Activated CD8-positive, alpha-beta memory T cell treated with anti-CD3 and anti-CD28 coated beads for 36 hours (primary cell): ENCODE data around the gene JSRP1. TPM values are rescaled to one million over a fixed set of nuclear protein-coding genes. Genes with fewer than 3 reads are reported as not detected.

ENCODE experiments used
- CTCF ChIA-PET: fragments of 350-600 bp; sonication (Branson Sonifier 250); formaldehyde crosslinking; loops from one replicate; lab custom pipeline; 2021; ENCODE audit warnings: antibody characterized with exemption; lab: Charles Lee
- POLR2A ChIA-PET: fragments of 350-600 bp; sonication (Branson Sonifier 250); formaldehyde crosslinking; loops from one replicate; lab custom pipeline; 2021; ENCODE audit warnings: antibody characterized with exemption; lab: Charles Lee
- total RNA-seq, 2 experiments: library from RNA; stranded (reverse); gene quantifications; one replicate each; pipeline ENCODE4 v1.2.3, GENCODE V29; 2021

The JSRP1 gene
- total RNA-seq, 2 experiments from 2014 or later = 0.61 to 1.3 TPM

- ChIA-PET POLR2A (no interaction called here), CTCF (interaction anchor here (2.8 kb wide), 1 partner anchor 18 kb away, joined by 10 read pairs; no protein-coding TSS in a partner anchor)
Observed at GRCh38 chr19:2242816-2243215, 13.4 kb downstream of the JSRP1 start.

- CTCF ChIA-PET = interaction anchor here (2.8 kb wide), 1 partner anchor 19 kb away, joined by 10 read pairs; no protein-coding TSS in a partner anchor
- POLR2A ChIA-PET = no interaction called here
Observed at GRCh38 chr19:2242092-2242537, 14.1 kb downstream of the JSRP1 start.

- POLR2A ChIA-PET = interaction anchor here (0.5 to 1.8 kb wide), 5 partner anchors 9 to 648 kb away, joined by 3 to 17 read pairs (median 5); partner anchors contain the start of gene MBD3
- CTCF ChIA-PET = interaction anchor here (1.0 to 5.0 kb wide), 5 partner anchors 10 to 33 kb away, joined by 3 to 40 read pairs (median 6); partner anchors contain the start of gene AMH
Observed at GRCh38 chr19:2240881-2241760, 15.1 kb downstream of the JSRP1 start.

GRCh38 chr19:2239771-2240770, 16.1 kb downstream of the JSRP1 start:
- CTCF ChIA-PET = interaction anchor here (0.6 to 5.0 kb wide), 11 partner anchors 12 to 1282 kb away, joined by 3 to 40 read pairs (median 5); partner anchors contain the start of gene AMH
- POLR2A ChIA-PET = interaction anchor here (0.5 to 2.4 kb wide), 10 partner anchors 9 to 647 kb away, joined by 3 to 17 read pairs (median 6); partner anchors contain the start of genes AMH and MBD3

- ChIA-PET POLR2A (interaction anchor here (0.5 to 2.4 kb wide), 7 partner anchors 10 to 637 kb away, joined by 3 to 12 read pairs (median 4); partner anchors contain the start of gene AMH), CTCF (interaction anchor here (0.7 to 5.0 kb wide), 10 partner anchors 12 to 393 kb away, joined by 3 to 40 read pairs (median 5); partner anchors contain the start of gene AMH)
Observed at GRCh38 chr19:2239173-2239572, 17.0 kb downstream of the JSRP1 start.

GRCh38 chr19:2237869-2238153, 18.4 kb downstream of the JSRP1 start:
- ChIA-PET CTCF (interaction anchor here (0.6 to 5.0 kb wide), 9 partner anchors 14 to 180 kb away, joined by 3 to 40 read pairs (median 8); partner anchors contain the start of genes AMH and PEAK3), POLR2A (interaction anchor here (0.6 to 2.4 kb wide), 9 partner anchors 10 to 238 kb away, joined by 3 to 12 read pairs (median 4); partner anchors contain the start of genes AMH and GADD45B)

GRCh38 chr19:2237051-2237868, 19.0 kb downstream of the JSRP1 start:
- CTCF ChIA-PET = interaction anchor here (0.6 to 5.0 kb wide), 8 partner anchors 14 to 435 kb away, joined by 3 to 40 read pairs (median 5); partner anchors contain the start of gene AMH
- POLR2A ChIA-PET = interaction anchor here (0.5 to 2.4 kb wide), 12 partner anchors 10 to 238 kb away, joined by 3 to 12 read pairs (median 4); partner anchors contain the start of genes AMH and GADD45B

- CTCF ChIA-PET = interaction anchor here (0.7 to 3.6 kb wide), 9 partner anchors 17 to 435 kb away, joined by 3 to 33 read pairs (median 4); partner anchors contain the start of gene JSRP1
- POLR2A ChIA-PET = interaction anchor here (0.6 to 1.4 kb wide), 5 partner anchors 11 to 73 kb away, joined by 3 to 4 read pairs (median 3); no protein-coding TSS in a partner anchor
Observed at GRCh38 chr19:2236314-2237050, 19.7 kb downstream of the JSRP1 start, which contains the start of the genes PLEKHJ1 and SF3A2. Gene PLEKHJ1, minus strand, starts transcription at chr19:2236329. Its CDS starts 81 bp downstream, at chr19:2236248. Gene SF3A2, plus strand, starts transcription at chr19:2236824. Its CDS starts 6,595 bp downstream, at chr19:2243419.

GRCh38 chr19:2236064-2236313, 20.2 kb downstream of the JSRP1 start:
- POLR2A ChIA-PET = interaction anchor here (0.7 to 0.8 kb wide), 2 partner anchors 14 to 22 kb away, joined by 3 to 4 read pairs; no protein-coding TSS in a partner anchor
- CTCF ChIA-PET = interaction anchor here (0.5 to 3.6 kb wide), 10 partner anchors 17 to 345 kb away, joined by 3 to 33 read pairs (median 4); partner anchors contain the start of gene JSRP1

- POLR2A ChIA-PET = interaction anchor here (0.7 to 0.8 kb wide), 2 partner anchors 14 to 23 kb away, joined by 3 to 4 read pairs; no protein-coding TSS in a partner anchor
- CTCF ChIA-PET = interaction anchor here (0.5 to 3.6 kb wide), 11 partner anchors 18 to 345 kb away, joined by 3 to 33 read pairs (median 4); partner anchors contain the start of gene JSRP1
Observed at GRCh38 chr19:2235381-2236063, 20.7 kb downstream of the JSRP1 start.

- ChIA-PET POLR2A (no interaction called here), CTCF (interaction anchor here (1.0 to 1.2 kb wide), 2 partner anchors 39 to 79 kb away, joined by 3 to 4 read pairs; no protein-coding TSS in a partner anchor)
Observed at GRCh38 chr19:2234996-2235380, 21.2 kb downstream of the JSRP1 start.

GRCh38 chr19:2233601-2234280, 22.5 kb downstream of the JSRP1 start:
- CTCF ChIA-PET = interaction anchor here (1.1 to 1.2 kb wide), 2 partner anchors 28 to 78 kb away, joined by 3 to 4 read pairs; no protein-coding TSS in a partner anchor
- POLR2A ChIA-PET = interaction anchor here (0.8 kb wide), 1 partner anchor 121 kb away, joined by 3 read pairs; no protein-coding TSS in a partner anchor

- POLR2A ChIA-PET = no interaction called here
Observed at GRCh38 chr19:2232286-2233151, 23.7 kb downstream of the JSRP1 start.

GRCh38 chr19:2231621-2232221, 24.5 kb downstream of the JSRP1 start:
- POLR2A ChIA-PET = interaction anchor here (0.6 to 0.7 kb wide), 2 partner anchors 18 to 175 kb away, joined by 3 to 5 read pairs; no protein-coding TSS in a partner anchor
- CTCF ChIA-PET = no interaction called here

More at GRCh38 chr19:2232286-2233151, 23.7 kb downstream of the JSRP1 start:
- CTCF ChIA-PET = no interaction called here
